ENCODE data around the gene OR6A2.

OR6A2 gene

DNA sequence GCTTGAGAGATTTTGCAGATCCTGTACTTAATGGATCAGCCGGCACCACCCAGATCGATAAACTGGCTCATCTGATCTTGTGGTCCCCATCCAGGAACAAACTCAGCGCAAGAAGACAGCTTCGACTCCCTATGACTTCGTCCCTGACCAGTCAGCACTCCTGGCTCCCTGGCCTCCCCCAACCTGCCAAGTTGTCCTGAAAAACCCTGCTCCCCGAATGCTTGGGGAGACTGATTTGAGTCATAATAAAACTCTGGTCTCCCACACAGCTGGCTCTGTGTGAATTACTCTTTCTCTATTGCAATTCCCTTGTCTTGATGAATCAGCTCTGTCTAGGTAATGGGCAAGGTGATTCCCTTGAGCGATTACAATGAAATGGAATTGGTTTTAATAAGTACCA, 57.2 kb downstream of the OR6A2 start:
- no peaks in the 10 kb centered on the region for H3K36me3 ChIP-seq (ENCODE audit: control insufficient read depth, low read length)
- no peak overlapping the region for H3K4me2 ChIP-seq (ENCODE audit: low read length)
- H3K27me3 ChIP-seq (ENCODE audit: control insufficient read depth, low read length): no peaks in the 10 kb centered on the region
- TF ChIP-seq, protein P1, sequence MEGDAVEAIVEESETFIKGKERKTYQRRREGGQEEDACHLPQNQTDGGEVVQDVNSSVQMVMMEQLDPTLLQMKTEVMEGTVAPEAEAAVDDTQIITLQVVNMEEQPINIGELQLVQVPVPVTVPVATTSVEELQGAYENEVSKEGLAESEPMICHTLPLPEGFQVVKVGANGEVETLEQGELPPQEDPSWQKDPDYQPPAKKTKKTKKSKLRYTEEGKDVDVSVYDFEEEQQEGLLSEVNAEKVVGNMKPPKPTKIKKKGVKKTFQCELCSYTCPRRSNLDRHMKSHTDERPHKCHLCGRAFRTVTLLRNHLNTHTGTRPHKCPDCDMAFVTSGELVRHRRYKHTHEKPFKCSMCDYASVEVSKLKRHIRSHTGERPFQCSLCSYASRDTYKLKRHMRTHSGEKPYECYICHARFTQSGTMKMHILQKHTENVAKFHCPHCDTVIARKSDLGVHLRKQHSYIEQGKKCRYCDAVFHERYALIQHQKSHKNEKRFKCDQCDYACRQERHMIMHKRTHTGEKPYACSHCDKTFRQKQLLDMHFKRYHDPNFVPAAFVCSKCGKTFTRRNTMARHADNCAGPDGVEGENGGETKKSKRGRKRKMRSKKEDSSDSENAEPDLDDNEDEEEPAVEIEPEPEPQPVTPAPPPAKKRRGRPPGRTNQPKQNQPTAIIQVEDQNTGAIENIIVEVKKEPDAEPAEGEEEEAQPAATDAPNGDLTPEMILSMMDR (IDR thresholded peaks at IDR 0.05; ENCODE audit: low read depth, low read length, poor library complexity, severe bottlenecking): no peak
- TF ChIP-seq EZH2phosphoT487 (IDR thresholded peaks at IDR 0.05; ENCODE audit: borderline replicate concordance, low read length): no peak
- H3K4me3 ChIP-seq (ENCODE audit: low read length): no peak overlapping the region
- no peak overlapping the region for H3K27ac ChIP-seq (ENCODE audit: low read depth, low read length)
- H3F3A ChIP-seq (ENCODE audit: control insufficient read depth, insufficient read depth): no peaks in the 10 kb centered on the region
- no peaks in the 10 kb centered on the region for H3K9me3 ChIP-seq (ENCODE audit: control insufficient read depth, insufficient read depth, low read length)
- H3K79me2 ChIP-seq (ENCODE audit: control insufficient read depth, low read length): no peaks in the 10 kb centered on the region
- no peaks in the 10 kb centered on the region for H3K9me2 ChIP-seq (replicated peaks; ENCODE audit: control insufficient read depth, low read length)
- H3K4me1 ChIP-seq (ENCODE audit: control insufficient read depth, low read length): peaks cover 34% of the 10 kb centered on the region
- no peaks in the 10 kb centered on the region for H4K20me1 ChIP-seq (ENCODE audit: control insufficient read depth, insufficient read depth, low read depth, low read length)
